HepG2 (cell line): ENCODE results near the gene PLD1. TPM values are rescaled to one million over a fixed set of nuclear protein-coding genes. Genes with fewer than 3 reads are reported as not detected.

Source experiments
- CBX5 ChIP-seq: sonication (generic); formaldehyde crosslinking; IDR thresholded peaks from 2 replicates; pipeline ENCODE4 v1.4.0; 2020; ENCODE audit warnings: missing genetic modification reagents, borderline replicate concordance
- CCDC6 ChIP-seq: sonication (generic); formaldehyde crosslinking; IDR thresholded peaks from 2 replicates; pipeline ENCODE4 v1.8.1; 2022; ENCODE audit warnings: mild to moderate bottlenecking, missing genetic modification reagents, moderate library complexity
- GPN1 ChIP-seq: sonication (generic); formaldehyde crosslinking; IDR thresholded peaks from 2 replicates; pipeline ENCODE4 v1.5.1; 2020; ENCODE audit warnings: missing genetic modification reagents, borderline replicate concordance
- HMGA1 ChIP-seq: sonication (generic); formaldehyde crosslinking; conservative IDR thresholded peaks from 2 replicates; pipeline ENCODE4 v1.4.0; 2020; ENCODE audit warnings: missing genetic modification reagents
- HNRNPH1 ChIP-seq: fragments of 200-400 bp; formaldehyde crosslinking; optimal IDR thresholded peaks from 2 replicates; pipeline ENCODE3; 2017; ENCODE audit warnings: mild to moderate bottlenecking, low read depth, low read length
- NR1H2 ChIP-seq: sonication (generic); formaldehyde crosslinking; IDR thresholded peaks from 2 replicates; pipeline ENCODE4 v1.8.1; 2022; ENCODE audit warnings: low read depth, missing genetic modification reagents, borderline replicate concordance
- NR2C2 ChIP-seq: sonication (generic); formaldehyde crosslinking; IDR thresholded peaks from 2 replicates; pipeline ENCODE4 v1.4.0; 2020; ENCODE audit warnings: missing genetic modification reagents, mild to moderate bottlenecking, moderate library complexity, borderline replicate concordance
- RORA ChIP-seq: sonication (generic); formaldehyde crosslinking; IDR thresholded peaks from 2 replicates; pipeline ENCODE4 v1.5.0; 2020; ENCODE audit warnings: mild to moderate bottlenecking, missing genetic modification reagents, moderate library complexity
- SALL2 ChIP-seq: sonication (generic); formaldehyde crosslinking; IDR thresholded peaks from 2 replicates; pipeline ENCODE4 v1.8.1; 2023; ENCODE audit warnings: mild to moderate bottlenecking, missing genetic modification reagents, inconsistent platforms
- ZBTB7A ChIP-seq: sonication (generic); formaldehyde crosslinking; IDR thresholded peaks from 2 replicates; pipeline ENCODE4 v1.8.0; 2022; ENCODE audit warnings: mild to moderate bottlenecking, missing genetic modification reagents
- ZFP36L1 ChIP-seq: sonication (generic); formaldehyde crosslinking; IDR thresholded peaks from 2 replicates; pipeline ENCODE4 v1.8.0; 2022; ENCODE audit warnings: mild to moderate bottlenecking, missing genetic modification reagents, moderate library complexity
- ZNF3 ChIP-seq: IDR thresholded peaks from 2 replicates; pipeline ENCODE4 v1.7.0; 2017; ENCODE audit warnings: inconsistent platforms
- ZNF317 ChIP-seq: sonication (generic); formaldehyde crosslinking; IDR thresholded peaks from 2 replicates; pipeline ENCODE4 v1.5.0; 2020; ENCODE audit warnings: mild to moderate bottlenecking, missing genetic modification reagents
- ZNF496 ChIP-seq: sonication (generic); formaldehyde crosslinking; IDR thresholded peaks from 2 replicates; pipeline ENCODE4 v1.8.1; 2023; ENCODE audit warnings: mild to moderate bottlenecking, moderate library complexity, missing genetic modification reagents; ENCODE audit not compliant: insufficient replicate concordance
- ZNF549 ChIP-seq: sonication (generic); formaldehyde crosslinking; IDR thresholded peaks from 2 replicates; pipeline ENCODE4 v1.5.0; 2020; ENCODE audit warnings: missing genetic modification reagents
- ZNF589 ChIP-seq: sonication (generic); formaldehyde crosslinking; conservative IDR thresholded peaks from 2 replicates; pipeline ENCODE4 v1.8.0; 2022; ENCODE audit warnings: mild to moderate bottlenecking, moderate library complexity, missing genetic modification reagents
- ZNF891 ChIP-seq: sonication (generic); formaldehyde crosslinking; IDR thresholded peaks from 2 replicates; pipeline ENCODE4 v1.5.0; 2020; ENCODE audit warnings: mild to moderate bottlenecking, missing genetic modification reagents
- ZSCAN30 ChIP-seq: sonication (generic); formaldehyde crosslinking; IDR thresholded peaks from 2 replicates; pipeline ENCODE4 v1.5.0; 2020; ENCODE audit warnings: mild to moderate bottlenecking, missing genetic modification reagents
- polyA plus RNA-seq, 8 experiments: library from polyadenylated mRNA; depleted of rRNA in 3 of 8; stranded (reverse) in 7 of 8; unstranded in 1 of 8; fragments of >200 nt; fragmentation: Illumina TruSeq in 4 of 8; extraction: Trizol in 4 of 8; gene quantifications; 2 replicates each; pipeline versions ENCODE4 v1.2.1 to v1.2.3, GENCODE V29; 2011 to 2016; ENCODE audit warnings: low read depth in 4 of 8, missing spikeins in 1 of 8, mixed read lengths in 1 of 8; ENCODE audit not compliant: insufficient read depth in 1 of 8
- total RNA-seq, 5 experiments: library from RNA; depleted of rRNA; stranded (reverse); fragments of >200 nt; fragmentation: Illumina TruSeq; extraction: Trizol; gene quantifications; 2 replicates each; pipeline ENCODE4 v1.2.3, GENCODE V29; 2016; ENCODE audit warnings: low read depth in 1 of 5
- TF ChIP-seq, protein P1 (sequence below): sonication (generic); formaldehyde crosslinking; IDR thresholded peaks from 2 replicates; pipeline ENCODE4 v1.8.0; 2022; ENCODE audit warnings: mild to moderate bottlenecking, missing genetic modification reagents, moderate library complexity
- TF ChIP-seq, protein P2 (sequence below): sonication (generic); formaldehyde crosslinking; IDR thresholded peaks from 2 replicates; pipeline ENCODE4 v1.4.0; 2020; ENCODE audit warnings: mild to moderate bottlenecking, missing genetic modification reagents
- TF ChIP-seq, protein P3 (sequence below): sonication (generic); formaldehyde crosslinking; IDR thresholded peaks from 2 replicates; pipeline ENCODE4 v1.4.0; 2020; ENCODE audit warnings: missing genetic modification reagents
- TF ChIP-seq, protein P4 (sequence below), 2 experiments: fragments of 450-650 bp in 1 of 2; sonication (generic) in 1 of 2; formaldehyde crosslinking; IDR thresholded peaks; 2 replicates each; pipeline versions ENCODE4 v1.5.0 to v1.8.0; 2020 to 2022; ENCODE audit warnings: mild to moderate bottlenecking in 1 of 2, missing genetic modification reagents in 1 of 2
- TF ChIP-seq, protein P5 (sequence below): IDR thresholded peaks from 2 replicates; pipeline ENCODE4 v1.6.1; 2016; ENCODE audit warnings: low read depth, borderline replicate concordance

Gene PLD1
- total and polyA plus RNA-seq, 2 of the 13 experiments (the other 11 are each of a cell fraction or from before 2014, with no cell fraction given): 27.1 to 59.4 TPM

DNA sequence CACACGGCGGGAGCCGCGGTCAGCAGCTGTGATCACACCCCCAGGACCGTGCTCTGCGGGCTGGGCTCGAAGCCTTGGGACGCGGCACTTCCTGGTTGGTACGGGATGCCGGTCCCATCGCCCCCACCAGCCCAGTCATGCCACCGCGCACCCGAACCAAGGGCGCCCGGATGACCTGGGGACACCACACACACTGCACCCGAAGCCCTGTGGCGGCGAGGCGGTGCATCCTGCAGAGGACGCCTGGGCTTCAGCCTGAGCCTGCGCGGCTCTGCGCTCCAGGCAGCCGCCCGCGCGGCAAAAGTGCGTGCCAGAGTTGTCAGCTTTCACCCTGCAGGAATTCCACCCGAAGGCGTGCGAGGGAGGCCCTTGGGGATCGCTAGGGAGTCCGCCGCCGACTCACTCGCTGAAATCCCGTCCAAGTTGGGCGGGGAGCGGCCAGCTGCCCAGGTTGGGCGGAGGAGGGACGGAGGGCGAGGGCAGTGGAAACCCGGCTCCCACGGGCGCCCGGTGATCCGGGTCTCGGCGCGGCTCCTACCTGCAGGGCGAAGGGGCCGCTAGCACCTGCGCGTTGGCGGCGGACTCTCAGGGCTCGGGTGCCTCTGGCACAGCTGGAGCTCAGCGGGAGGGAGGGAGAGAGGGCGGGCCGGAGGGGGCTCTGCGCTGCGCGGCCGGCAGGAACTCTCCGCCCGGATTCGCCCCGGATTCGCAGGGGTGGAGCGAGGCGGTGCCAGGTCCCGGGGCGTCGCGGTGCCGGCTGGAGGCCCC lies at the start of gene PLD1 (continued):
- peak; percentile 49; the same call in 1 of the 2 replicates for TF ChIP-seq NR2C2 (CRISPR knock-in tag)
- TF ChIP-seq, protein P1, sequence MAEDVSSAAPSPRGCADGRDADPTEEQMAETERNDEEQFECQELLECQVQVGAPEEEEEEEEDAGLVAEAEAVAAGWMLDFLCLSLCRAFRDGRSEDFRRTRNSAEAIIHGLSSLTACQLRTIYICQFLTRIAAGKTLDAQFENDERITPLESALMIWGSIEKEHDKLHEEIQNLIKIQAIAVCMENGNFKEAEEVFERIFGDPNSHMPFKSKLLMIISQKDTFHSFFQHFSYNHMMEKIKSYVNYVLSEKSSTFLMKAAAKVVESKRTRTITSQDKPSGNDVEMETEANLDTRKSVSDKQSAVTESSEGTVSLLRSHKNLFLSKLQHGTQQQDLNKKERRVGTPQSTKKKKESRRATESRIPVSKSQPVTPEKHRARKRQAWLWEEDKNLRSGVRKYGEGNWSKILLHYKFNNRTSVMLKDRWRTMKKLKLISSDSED (CRISPR knock-in tag): no peak
- TF ChIP-seq, protein P2, sequence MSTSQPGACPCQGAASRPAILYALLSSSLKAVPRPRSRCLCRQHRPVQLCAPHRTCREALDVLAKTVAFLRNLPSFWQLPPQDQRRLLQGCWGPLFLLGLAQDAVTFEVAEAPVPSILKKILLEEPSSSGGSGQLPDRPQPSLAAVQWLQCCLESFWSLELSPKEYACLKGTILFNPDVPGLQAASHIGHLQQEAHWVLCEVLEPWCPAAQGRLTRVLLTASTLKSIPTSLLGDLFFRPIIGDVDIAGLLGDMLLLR: peak; percentile 76; the same call in 1 of the 2 replicates
- TF ChIP-seq ZNF589 (CRISPR knock-in tag): 0 out of 2 replicates have a peak, but pooled peaks have one; percentile 52
- TF ChIP-seq, protein P3, sequence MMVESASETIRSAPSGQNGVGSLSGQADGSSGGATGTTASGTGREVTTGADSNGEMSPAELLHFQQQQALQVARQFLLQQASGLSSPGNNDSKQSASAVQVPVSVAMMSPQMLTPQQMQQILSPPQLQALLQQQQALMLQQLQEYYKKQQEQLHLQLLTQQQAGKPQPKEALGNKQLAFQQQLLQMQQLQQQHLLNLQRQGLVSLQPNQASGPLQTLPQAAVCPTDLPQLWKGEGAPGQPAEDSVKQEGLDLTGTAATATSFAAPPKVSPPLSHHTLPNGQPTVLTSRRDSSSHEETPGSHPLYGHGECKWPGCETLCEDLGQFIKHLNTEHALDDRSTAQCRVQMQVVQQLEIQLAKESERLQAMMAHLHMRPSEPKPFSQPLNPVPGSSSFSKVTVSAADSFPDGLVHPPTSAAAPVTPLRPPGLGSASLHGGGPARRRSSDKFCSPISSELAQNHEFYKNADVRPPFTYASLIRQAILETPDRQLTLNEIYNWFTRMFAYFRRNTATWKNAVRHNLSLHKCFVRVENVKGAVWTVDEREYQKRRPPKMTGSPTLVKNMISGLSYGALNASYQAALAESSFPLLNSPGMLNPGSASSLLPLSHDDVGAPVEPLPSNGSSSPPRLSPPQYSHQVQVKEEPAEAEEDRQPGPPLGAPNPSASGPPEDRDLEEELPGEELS (CRISPR knock-in tag): peak; percentile 72; the same call in 1 of the 2 replicates
- peak; percentile 74; the same call in 1 of the 2 replicates for TF ChIP-seq ZNF317
- TF ChIP-seq, protein P4, sequence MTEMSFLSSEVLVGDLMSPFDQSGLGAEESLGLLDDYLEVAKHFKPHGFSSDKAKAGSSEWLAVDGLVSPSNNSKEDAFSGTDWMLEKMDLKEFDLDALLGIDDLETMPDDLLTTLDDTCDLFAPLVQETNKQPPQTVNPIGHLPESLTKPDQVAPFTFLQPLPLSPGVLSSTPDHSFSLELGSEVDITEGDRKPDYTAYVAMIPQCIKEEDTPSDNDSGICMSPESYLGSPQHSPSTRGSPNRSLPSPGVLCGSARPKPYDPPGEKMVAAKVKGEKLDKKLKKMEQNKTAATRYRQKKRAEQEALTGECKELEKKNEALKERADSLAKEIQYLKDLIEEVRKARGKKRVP (CRISPR knock-in tag; IDR thresholded peaks at IDR 0.05): no peak; a peak in 1 of 4 replicates
- no peak for TF ChIP-seq ZNF3 (CRISPR knock-in tag)
- TF ChIP-seq HNRNPH1: no peak
- peak; percentile 79 for TF ChIP-seq ZBTB7A (CRISPR knock-in tag)
- TF ChIP-seq SALL2 (CRISPR knock-in tag): no peak; the same call in 1 of the 2 replicates
- no peak for TF ChIP-seq RORA (CRISPR knock-in tag)
- TF ChIP-seq NR1H2: peak; percentile 82; the same call in 1 of the 2 replicates
- no peak; the same call in 1 of the 2 replicates for TF ChIP-seq CBX5 (CRISPR knock-in tag)
- peak; percentile 86; the same call in 1 of the 2 replicates for TF ChIP-seq ZFP36L1 (CRISPR knock-in tag)
- TF ChIP-seq ZSCAN30: peak; percentile 79
- no peak for TF ChIP-seq ZNF549 (CRISPR knock-in tag)
- no peak for TF ChIP-seq HMGA1 (CRISPR knock-in tag)
- TF ChIP-seq CCDC6: peak; percentile 90
- TF ChIP-seq GPN1: no peak
- TF ChIP-seq ZNF891: peak; percentile 95
- no peak for TF ChIP-seq ZNF496 (CRISPR knock-in tag)
- TF ChIP-seq, protein P5, sequence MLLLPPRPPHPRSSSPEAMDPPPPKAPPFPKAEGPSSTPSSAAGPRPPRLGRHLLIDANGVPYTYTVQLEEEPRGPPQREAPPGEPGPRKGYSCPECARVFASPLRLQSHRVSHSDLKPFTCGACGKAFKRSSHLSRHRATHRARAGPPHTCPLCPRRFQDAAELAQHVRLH (CRISPR knock-in tag): peak; percentile 35; the same call in 1 of the 2 replicates
